ENCODE measurements around the gene MCOLN1. TPM values are rescaled to one million over a fixed set of nuclear protein-coding genes. Genes with fewer than 3 reads are reported as not detected.
"Not testable (repeated sequence)": the region's sequence is repeated elsewhere in the genome, so short reads cannot be mapped to it uniquely, and the experiment has no call there.

Gene MCOLN1
- total and polyA plus RNA-seq, 3 experiments from 2014 or later: 11.6 to 19.6 (median 19.4) TPM

GRCh38 chr19:7535998-7536695 is 13.7 kb downstream of the MCOLN1 start:
- Mint-ChIP-seq H3K27me3 (peaks cover 0 to 1% of the 10 kb centered on the region in 2 donors), H3K4me1 (peaks cover 18 to 31% (median 20%) of the 10 kb centered on the region in 3 donors), H3K4me3 (peak overlapping the region; percentile 94 to 97 (median 95)), H3K27ac (peak overlapping the region; percentile 57 to 95 (median 90)), H3K36me3 (peaks cover 0 to 48% (median 3%) of the 10 kb centered on the region in 3 donors), H3K9me3 (no peaks in the 10 kb centered on the region)
- peaks cover 13% of the 10 kb centered on the region for H3K4me1 ChIP-seq (ENCODE audit: insufficient read depth, low read length)
- peak overlapping the region; percentile 73 for H3K27ac ChIP-seq (ENCODE audit: low read depth, low read length)
- CTCF ChIA-PET: interaction anchor here (1.3 to 5.5 kb wide), 2 partner anchors 14 to 32 kb away, joined by 3 to 35 read pairs; partner anchors contain the start of gene MCOLN1
- peak overlapping the region; percentile 97 for H3K4me3 ChIP-seq (ENCODE audit: low read length)
- H3K27me3 ChIP-seq (ENCODE audit: insufficient read depth, low read length, poor library complexity, severe bottlenecking): no peaks in the 10 kb centered on the region
- POLR2A ChIA-PET: interaction anchor here (2.1 kb wide), 1 partner anchor 14 kb away, joined by 20 read pairs; the partner anchor contains the start of gene MCOLN1
- H3K36me3 ChIP-seq (ENCODE audit: insufficient read depth, low read length): peaks cover 9% of the 10 kb centered on the region
- no peak for DNase-seq
- no peaks in the 10 kb centered on the region for H3K9me3 ChIP-seq (ENCODE audit: low read length)

DNA sequence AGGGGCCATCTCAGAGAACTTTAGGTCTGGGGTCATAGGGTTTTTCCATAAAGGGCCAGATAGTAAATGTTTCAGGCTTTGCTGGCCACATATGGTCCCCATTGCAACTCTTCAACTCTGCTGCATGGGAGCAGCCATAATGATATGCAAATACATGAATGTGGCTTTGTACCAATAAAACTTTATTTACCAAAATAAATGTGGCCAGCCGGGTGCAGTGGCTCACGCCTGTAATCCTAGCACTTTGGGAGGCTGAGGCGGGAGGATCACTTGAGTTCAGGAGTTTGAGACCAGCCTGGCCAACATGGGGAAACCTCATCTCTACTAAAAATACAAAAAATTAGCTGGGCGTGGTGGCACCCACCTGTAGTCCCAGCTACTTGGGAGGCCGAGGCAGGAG is 16.6 kb downstream of the MCOLN1 start:
- Mint-ChIP-seq H3K36me3 (peaks cover 0 to 71% (median 6%) of the 10 kb centered on the region in 3 donors), H3K4me3 (peak overlapping the region in 1 of 7 donors; percentile 70), H3K4me1 (peaks cover 16 to 20% (median 18%) of the 10 kb centered on the region in 3 donors)
- POLR2A ChIA-PET; H3K4me3 ChIP-seq (ENCODE audit: low read length); H3K9me3 ChIP-seq (ENCODE audit: low read length); H3K27ac ChIP-seq (ENCODE audit: low read depth, low read length); H3K27me3 Mint-ChIP-seq; H3K27me3 ChIP-seq (ENCODE audit: insufficient read depth, low read length, poor library complexity, severe bottlenecking); H3K4me1 ChIP-seq (ENCODE audit: insufficient read depth, low read length); H3K27ac Mint-ChIP-seq; DNase-seq; H3K9me3 Mint-ChIP-seq: not testable (repeated sequence)
- CTCF ChIA-PET: interaction anchor here (0.8 kb wide), 1 partner anchor 1167 kb away, joined by 3 read pairs; the partner anchor contains the start of gene ALKBH7
- H3K36me3 ChIP-seq (ENCODE audit: insufficient read depth, low read length): peaks cover 22% of the 10 kb centered on the region

DNA sequence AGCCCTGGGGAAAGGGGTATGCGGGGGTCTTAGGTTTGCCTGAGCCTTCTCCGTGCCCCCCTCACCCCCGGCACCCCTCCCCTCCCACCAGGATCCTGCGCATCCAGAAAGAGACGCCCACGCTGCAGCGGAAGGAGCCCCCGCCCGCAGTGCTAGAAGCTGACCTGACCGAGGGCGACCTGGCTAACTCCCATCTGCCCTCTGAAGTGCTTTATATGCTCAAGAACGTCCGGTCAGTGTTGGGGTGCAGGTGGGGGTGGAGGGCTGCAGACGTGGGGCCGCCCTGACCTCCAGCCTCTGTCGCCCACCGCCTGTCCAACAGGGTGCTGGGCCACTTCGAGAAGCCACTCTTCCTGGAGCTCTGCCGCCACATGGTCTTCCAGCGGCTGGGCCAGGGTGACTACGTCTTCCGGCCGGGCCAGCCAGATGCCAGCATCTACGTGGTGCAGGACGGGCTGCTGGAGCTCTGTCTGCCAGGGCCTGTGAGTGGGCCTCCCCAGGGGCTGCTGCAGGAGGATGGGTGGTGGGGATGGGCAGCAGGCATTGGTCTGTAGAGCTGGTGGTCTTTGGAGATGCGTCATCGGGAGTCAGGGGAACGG is 17.5 kb downstream of the MCOLN1 start:
- H3K27me3 ChIP-seq (ENCODE audit: insufficient read depth, low read length, poor library complexity, severe bottlenecking): no peaks in the 10 kb centered on the region
- H3K9me3 ChIP-seq (ENCODE audit: low read length): no peaks in the 10 kb centered on the region
- H3K36me3 Mint-ChIP-seq: peaks cover 0 to 69% (median 6%) of the 10 kb centered on the region in 3 donors
- H3K27me3 Mint-ChIP-seq: peaks cover 0 to 3% of the 10 kb centered on the region in 2 donors
- H3K4me3 Mint-ChIP-seq: peak overlapping the region in 1 of 7 donors; percentile 62
- H3K4me3 ChIP-seq (ENCODE audit: low read length): no peak overlapping the region
- H3K4me1 ChIP-seq (ENCODE audit: insufficient read depth, low read length): peaks cover 7% of the 10 kb centered on the region
- H3K36me3 ChIP-seq (ENCODE audit: insufficient read depth, low read length): peaks cover 22% of the 10 kb centered on the region
- peaks cover 11 to 17% (median 15%) of the 10 kb centered on the region in 3 donors for H3K4me1 Mint-ChIP-seq
- no peaks in the 10 kb centered on the region for H3K9me3 Mint-ChIP-seq
- ChIA-PET POLR2A (no interaction called here), CTCF (no interaction called here)
- H3K27ac ChIP-seq (ENCODE audit: low read depth, low read length): no peak overlapping the region
- no peak for DNase-seq
- H3K27ac Mint-ChIP-seq: peak overlapping the region in 1 of 8 donors; percentile 63

GRCh38 chr19:7540761-7541474 is 18.5 kb downstream of the MCOLN1 start:
- peaks cover 13 to 16% (median 15%) of the 10 kb centered on the region in 3 donors for H3K4me1 Mint-ChIP-seq
- peaks cover 0 to 67% (median 6%) of the 10 kb centered on the region in 3 donors for H3K36me3 Mint-ChIP-seq
- POLR2A ChIA-PET: no interaction called here

DNA sequence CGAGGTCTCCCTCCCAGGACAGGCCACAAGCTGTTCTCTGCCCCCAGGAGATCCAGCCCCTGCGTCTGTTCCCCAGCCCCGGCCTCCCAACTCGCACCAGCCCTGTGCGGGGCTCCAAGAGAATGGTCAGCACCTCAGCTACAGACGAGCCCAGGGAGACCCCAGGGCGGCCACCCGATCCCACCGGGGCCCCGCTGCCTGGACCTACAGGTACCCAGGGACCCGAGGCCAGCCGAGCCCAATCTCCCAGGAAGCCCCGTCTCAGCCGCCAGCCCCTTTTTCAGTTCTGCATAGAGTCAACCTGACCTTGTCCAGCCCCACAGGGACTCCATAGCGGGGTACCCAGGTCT is 19.0 kb downstream of the MCOLN1 start:
- CTCF ChIA-PET: interaction anchor here (1.7 kb wide), 1 partner anchor 27 kb away, joined by 4 read pairs; no protein-coding TSS in a partner anchor
- Mint-ChIP-seq H3K27me3 (peaks cover 0 to 3% of the 10 kb centered on the region in 2 donors), H3K4me1 (peaks cover 12 to 13% (median 12%) of the 10 kb centered on the region in 3 donors), H3K9me3 (no peaks in the 10 kb centered on the region), H3K4me3 (no peak overlapping the region), H3K27ac (no peak overlapping the region), H3K36me3 (peaks cover 0 to 64% (median 6%) of the 10 kb centered on the region in 3 donors)
- peaks cover 2% of the 10 kb centered on the region for H3K4me1 ChIP-seq (ENCODE audit: insufficient read depth, low read length)
- H3K4me3 ChIP-seq (ENCODE audit: low read length): no peak overlapping the region
- POLR2A ChIA-PET: no interaction called here
- no peak overlapping the region for H3K27ac ChIP-seq (ENCODE audit: low read depth, low read length)
- no peak for DNase-seq
- H3K27me3 ChIP-seq (ENCODE audit: insufficient read depth, low read length, poor library complexity, severe bottlenecking): no peaks in the 10 kb centered on the region
- H3K36me3 ChIP-seq (ENCODE audit: insufficient read depth, low read length): peaks cover 22% of the 10 kb centered on the region
- no peaks in the 10 kb centered on the region for H3K9me3 ChIP-seq (ENCODE audit: low read length)

More at GRCh38 chr19:7540761-7541474, 18.5 kb downstream of the MCOLN1 start:
- Mint-ChIP-seq H3K27ac (no peak overlapping the region), H3K27me3 (peaks cover 0 to 3% of the 10 kb centered on the region in 2 donors), H3K9me3 (no peaks in the 10 kb centered on the region), H3K4me3 (no peak overlapping the region)
- Histone ChIP-seq H3K27ac (ENCODE audit: low read depth, low read length) (no peak overlapping the region), H3K27me3 (ENCODE audit: insufficient read depth, low read length, poor library complexity, severe bottlenecking) (no peaks in the 10 kb centered on the region), H3K4me3 (ENCODE audit: low read length) (no peak overlapping the region), H3K4me1 (ENCODE audit: insufficient read depth, low read length) (peaks cover 7% of the 10 kb centered on the region), H3K9me3 (ENCODE audit: low read length) (no peaks in the 10 kb centered on the region), H3K36me3 (ENCODE audit: insufficient read depth, low read length) (peaks cover 22% of the 10 kb centered on the region)
- CTCF ChIA-PET: no interaction called here
- no peak for DNase-seq

DNA sequence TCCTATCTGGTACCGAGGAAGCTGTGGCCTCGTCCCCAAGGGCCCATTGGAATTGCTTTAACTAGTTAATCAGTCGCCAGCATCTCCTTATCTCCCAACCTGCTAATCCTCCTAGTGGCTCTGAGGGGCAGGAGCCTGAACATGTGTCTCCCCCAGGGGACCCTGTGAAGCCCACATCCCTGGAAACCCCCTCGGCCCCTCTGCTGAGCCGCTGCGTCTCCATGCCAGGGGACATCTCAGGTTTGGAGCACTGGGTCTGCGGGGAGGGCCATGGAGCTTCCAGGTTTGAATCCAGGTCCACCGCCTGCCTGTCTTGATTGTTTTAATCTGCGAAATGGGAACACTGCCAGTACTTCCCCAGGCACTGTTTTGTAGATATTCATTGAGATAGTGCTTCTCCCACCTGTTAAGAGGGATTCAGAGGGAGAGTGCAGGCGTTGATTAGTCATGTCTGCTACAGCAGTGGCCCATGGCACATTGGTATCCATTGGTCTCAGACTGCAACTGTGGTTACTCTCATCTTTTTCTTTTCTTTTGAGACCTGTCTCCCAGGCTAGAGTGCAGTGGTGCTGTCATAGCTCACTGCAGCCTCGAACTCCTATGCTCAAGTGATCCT is 19.5 kb downstream of the MCOLN1 start:
- Histone ChIP-seq H3K27me3 (ENCODE audit: insufficient read depth, low read length, poor library complexity, severe bottlenecking) (no peaks in the 10 kb centered on the region), H3K27ac (ENCODE audit: low read depth, low read length) (no peak overlapping the region), H3K4me1 (ENCODE audit: insufficient read depth, low read length) (no peaks in the 10 kb centered on the region), H3K36me3 (ENCODE audit: insufficient read depth, low read length) (peaks cover 22% of the 10 kb centered on the region), H3K9me3 (ENCODE audit: low read length) (no peaks in the 10 kb centered on the region), H3K4me3 (ENCODE audit: low read length) (no peak overlapping the region)
- Mint-ChIP-seq H3K27ac (peak overlapping the region in 1 of 8 donors; percentile 21), H3K9me3 (no peaks in the 10 kb centered on the region), H3K4me3 (no peak overlapping the region), H3K4me1 (peaks cover 9 to 10% (median 9%) of the 10 kb centered on the region in 3 donors), H3K27me3 (peaks cover 0 to 3% of the 10 kb centered on the region in 2 donors), H3K36me3 (peaks cover 0 to 62% (median 6%) of the 10 kb centered on the region in 3 donors)
- no peak for DNase-seq
- ChIA-PET POLR2A (no interaction called here), CTCF (interaction anchor here (1.7 kb wide), 1 partner anchor 26 kb away, joined by 4 read pairs; no protein-coding TSS in a partner anchor)

DNA sequence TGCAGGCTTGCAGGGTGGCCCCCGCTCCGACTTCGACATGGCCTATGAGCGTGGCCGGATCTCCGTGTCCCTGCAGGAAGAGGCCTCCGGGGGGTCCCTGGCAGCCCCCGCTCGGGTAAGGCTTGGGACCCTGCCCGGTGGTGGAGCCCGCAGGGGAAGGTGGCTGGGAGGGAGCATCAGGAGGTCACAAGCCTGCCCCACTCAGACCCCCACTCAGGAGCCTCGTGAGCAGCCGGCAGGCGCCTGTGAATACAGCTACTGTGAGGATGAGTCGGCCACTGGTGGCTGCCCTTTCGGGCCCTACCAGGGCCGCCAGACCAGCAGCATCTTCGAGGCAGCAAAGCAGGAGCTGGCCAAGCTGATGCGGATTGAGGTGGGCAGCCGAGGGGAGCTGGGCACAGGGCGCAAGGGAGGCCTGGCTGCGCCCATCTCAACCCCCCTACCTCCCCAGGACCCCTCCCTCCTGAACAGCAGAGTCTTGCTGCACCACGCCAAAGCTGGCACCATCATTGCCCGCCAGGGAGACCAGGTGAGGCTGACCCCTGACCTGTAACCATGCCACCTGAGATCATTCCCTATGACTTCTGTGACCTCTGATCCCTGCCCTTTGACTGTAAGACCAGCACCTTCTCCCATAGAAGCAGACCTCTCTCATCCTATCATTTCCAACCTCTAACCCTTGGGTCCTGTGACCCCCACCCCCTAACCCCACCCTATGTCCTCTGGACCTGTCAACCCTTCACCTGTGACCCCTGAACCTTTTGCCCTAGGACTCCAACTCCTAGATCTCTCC is 20.3 kb downstream of the MCOLN1 start:
- Mint-ChIP-seq H3K27ac (peak overlapping the region in 3 of 8 donors; percentile 11 to 60 (median 14)), H3K4me1 (peaks cover 4 to 9% (median 9%) of the 10 kb centered on the region in 3 donors), H3K4me3 (no peak overlapping the region), H3K9me3 (no peaks in the 10 kb centered on the region), H3K27me3 (peaks cover 0 to 3% of the 10 kb centered on the region in 2 donors), H3K36me3 (peaks cover 0 to 59% (median 6%) of the 10 kb centered on the region in 3 donors)
- ChIA-PET CTCF (interaction anchor here (1.7 kb wide), 1 partner anchor 25 kb away, joined by 4 read pairs; no protein-coding TSS in a partner anchor), POLR2A (no interaction called here)
- H3K27ac ChIP-seq (ENCODE audit: low read depth, low read length): no peak overlapping the region
- H3K36me3 ChIP-seq (ENCODE audit: insufficient read depth, low read length): peaks cover 22% of the 10 kb centered on the region
- H3K27me3 ChIP-seq (ENCODE audit: insufficient read depth, low read length, poor library complexity, severe bottlenecking): no peaks in the 10 kb centered on the region
- no peaks in the 10 kb centered on the region for H3K4me1 ChIP-seq (ENCODE audit: insufficient read depth, low read length)
- DNase-seq: no peak
- H3K4me3 ChIP-seq (ENCODE audit: low read length): no peak overlapping the region
- H3K9me3 ChIP-seq (ENCODE audit: low read length): no peaks in the 10 kb centered on the region

Data from CD8-positive, alpha-beta memory T cell (primary cell).